Ishikawa (cell line): ENCODE measurements around the gene RIPK1.

Source experiments
- EGR1 ChIP-seq: IDR thresholded peaks from 2 replicates; pipeline ENCODE4 v1.6.1; 2012
- EP300 ChIP-seq: IDR thresholded peaks from 2 replicates; pipeline ENCODE4 v1.6.1; 2012; ENCODE audit warnings: borderline replicate concordance
- FOXM1 ChIP-seq: IDR thresholded peaks from 2 replicates; pipeline ENCODE4 v1.6.1; 2012; ENCODE audit warnings: low read depth, borderline replicate concordance
- NFIC ChIP-seq: IDR thresholded peaks from 2 replicates; pipeline ENCODE4 v1.6.1; 2012
- TAF1 ChIP-seq: IDR thresholded peaks from 2 replicates; pipeline ENCODE4 v1.6.1; 2012; ENCODE audit warnings: low read depth, mild to moderate bottlenecking
- TEAD4 ChIP-seq: IDR thresholded peaks from 2 replicates; pipeline ENCODE4 v1.6.1; 2012
- YY1 ChIP-seq: IDR thresholded peaks from 2 replicates; pipeline ENCODE4 v1.6.1; 2012; ENCODE audit warnings: low read depth
- TF ChIP-seq, protein P1 (sequence below): IDR thresholded peaks from 2 replicates; pipeline ENCODE4 v1.6.1; 2012; ENCODE audit warnings: low read depth, mild to moderate bottlenecking
- TF ChIP-seq, protein P2 (sequence below): IDR thresholded peaks from 2 replicates; pipeline ENCODE4 v1.6.1; 2012

DNA sequence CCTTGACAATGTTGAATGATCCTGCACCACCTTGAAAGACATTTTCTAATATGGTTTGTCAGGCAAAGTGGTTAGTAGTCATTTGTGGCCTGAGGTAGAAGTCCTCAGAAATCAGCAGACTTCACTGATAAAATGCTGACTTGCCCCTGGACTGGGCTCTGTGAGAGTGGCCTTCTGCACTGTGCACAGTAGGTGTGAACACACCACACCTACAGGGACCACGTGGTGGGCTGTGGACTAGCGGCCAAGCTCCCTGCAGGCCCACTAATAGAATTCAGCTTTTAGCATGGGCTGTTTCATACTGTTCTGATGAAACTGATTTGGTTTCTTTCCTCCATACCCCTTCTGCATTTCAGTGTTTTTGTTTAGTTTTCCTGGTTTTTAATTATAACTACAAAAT, 57.5 kb downstream of the RIPK1 start:
- TF ChIP-seq TAF1 (no peak), NFIC (no peak), YY1 (no peak), EGR1 (no peak), EP300 (no peak), TEAD4 (no peak), FOXM1 (no peak)
- TF ChIP-seq, protein P1, sequence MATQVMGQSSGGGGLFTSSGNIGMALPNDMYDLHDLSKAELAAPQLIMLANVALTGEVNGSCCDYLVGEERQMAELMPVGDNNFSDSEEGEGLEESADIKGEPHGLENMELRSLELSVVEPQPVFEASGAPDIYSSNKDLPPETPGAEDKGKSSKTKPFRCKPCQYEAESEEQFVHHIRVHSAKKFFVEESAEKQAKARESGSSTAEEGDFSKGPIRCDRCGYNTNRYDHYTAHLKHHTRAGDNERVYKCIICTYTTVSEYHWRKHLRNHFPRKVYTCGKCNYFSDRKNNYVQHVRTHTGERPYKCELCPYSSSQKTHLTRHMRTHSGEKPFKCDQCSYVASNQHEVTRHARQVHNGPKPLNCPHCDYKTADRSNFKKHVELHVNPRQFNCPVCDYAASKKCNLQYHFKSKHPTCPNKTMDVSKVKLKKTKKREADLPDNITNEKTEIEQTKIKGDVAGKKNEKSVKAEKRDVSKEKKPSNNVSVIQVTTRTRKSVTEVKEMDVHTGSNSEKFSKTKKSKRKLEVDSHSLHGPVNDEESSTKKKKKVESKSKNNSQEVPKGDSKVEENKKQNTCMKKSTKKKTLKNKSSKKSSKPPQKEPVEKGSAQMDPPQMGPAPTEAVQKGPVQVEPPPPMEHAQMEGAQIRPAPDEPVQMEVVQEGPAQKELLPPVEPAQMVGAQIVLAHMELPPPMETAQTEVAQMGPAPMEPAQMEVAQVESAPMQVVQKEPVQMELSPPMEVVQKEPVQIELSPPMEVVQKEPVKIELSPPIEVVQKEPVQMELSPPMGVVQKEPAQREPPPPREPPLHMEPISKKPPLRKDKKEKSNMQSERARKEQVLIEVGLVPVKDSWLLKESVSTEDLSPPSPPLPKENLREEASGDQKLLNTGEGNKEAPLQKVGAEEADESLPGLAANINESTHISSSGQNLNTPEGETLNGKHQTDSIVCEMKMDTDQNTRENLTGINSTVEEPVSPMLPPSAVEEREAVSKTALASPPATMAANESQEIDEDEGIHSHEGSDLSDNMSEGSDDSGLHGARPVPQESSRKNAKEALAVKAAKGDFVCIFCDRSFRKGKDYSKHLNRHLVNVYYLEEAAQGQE: no peak
- TF ChIP-seq, protein P2, sequence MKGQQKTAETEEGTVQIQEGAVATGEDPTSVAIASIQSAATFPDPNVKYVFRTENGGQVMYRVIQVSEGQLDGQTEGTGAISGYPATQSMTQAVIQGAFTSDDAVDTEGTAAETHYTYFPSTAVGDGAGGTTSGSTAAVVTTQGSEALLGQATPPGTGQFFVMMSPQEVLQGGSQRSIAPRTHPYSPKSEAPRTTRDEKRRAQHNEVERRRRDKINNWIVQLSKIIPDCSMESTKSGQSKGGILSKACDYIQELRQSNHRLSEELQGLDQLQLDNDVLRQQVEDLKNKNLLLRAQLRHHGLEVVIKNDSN: no peak
